Progenitor cell of endocrine pancreas (in vitro differentiated cells): ENCODE measurements around the gene ANGPTL4. TPM values are rescaled to one million over a fixed set of nuclear protein-coding genes. Genes with fewer than 3 reads are reported as not detected.

Source experiments
- DNase-seq: peaks from one replicate; pipeline ENCODE4 v3.0.0; 2021; ENCODE audit warnings: low spot score; ENCODE audit not compliant: unreplicated experiment
- H3K27ac Mint-ChIP-seq: 2 replicates; pipeline ENCODE4 v1.8.0; 2021; ENCODE audit warnings: mild to moderate bottlenecking, moderate library complexity, mixed read lengths
- H3K27me3 Mint-ChIP-seq: 2 replicates; pipeline ENCODE4 v1.8.0; 2021; ENCODE audit warnings: mixed read lengths
- H3K36me3 Mint-ChIP-seq: 2 replicates; pipeline ENCODE4 v1.8.0; 2022; ENCODE audit warnings: mixed read lengths; ENCODE audit not compliant: insufficient read depth
- H3K4me1 Mint-ChIP-seq: 2 replicates; pipeline ENCODE4 v1.8.0; 2021; ENCODE audit warnings: low read depth, mixed read lengths
- H3K4me3 Mint-ChIP-seq: 2 replicates; pipeline ENCODE4 v1.8.0; 2021; ENCODE audit warnings: low read depth, mild to moderate bottlenecking, moderate library complexity, mixed read lengths
- H3K9me3 Mint-ChIP-seq: 2 replicates; pipeline ENCODE4 v1.8.0; 2021; ENCODE audit warnings: low read depth, mixed read lengths
- total RNA-seq: library from RNA; stranded (reverse); gene quantifications from 2 replicates; pipeline ENCODE4 v1.2.1, GENCODE V29; 2021
- TF ChIP-seq, protein P1 (sequence below): fragments of 200-600 bp; sonication (generic); IDR thresholded peaks from one replicate; pipeline ENCODE4 v1.5.0; 2021; ENCODE audit warnings: antibody characterized with exemption, mild to moderate bottlenecking; ENCODE audit not compliant: unreplicated experiment

The ANGPTL4 gene
- total RNA-seq, 1 donor from 2014 or later = 0.77 TPM

DNA sequence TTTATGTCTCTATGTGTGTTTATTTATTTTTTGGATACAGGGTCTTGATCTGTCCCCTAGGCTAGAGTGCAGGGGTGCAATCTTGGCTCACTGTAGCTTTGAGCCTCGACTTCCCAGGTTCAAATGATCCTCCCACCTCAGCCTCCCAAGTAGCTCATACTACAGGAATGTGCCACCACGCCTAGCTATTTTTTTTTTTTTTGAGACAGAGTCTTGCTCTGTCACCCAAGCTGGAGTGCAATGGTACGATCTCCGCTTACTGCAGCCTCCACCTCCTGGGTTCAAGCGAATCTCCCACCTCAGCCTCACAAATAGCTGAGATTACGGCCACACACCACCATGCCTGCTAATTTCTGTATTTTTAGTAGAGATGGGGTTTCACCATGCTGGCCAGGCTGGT lies 5.0 kb upstream of the ANGPTL4 start:
- Mint-ChIP-seq H3K4me1 (peaks cover 2% of the 10 kb centered on the region), H3K27me3 (peaks cover 21% of the 10 kb centered on the region), H3K9me3 (peaks cover 4% of the 10 kb centered on the region), H3K36me3 (no peaks in the 10 kb centered on the region), H3K4me3 (no peak overlapping the region), H3K27ac (no peak overlapping the region)
- DNase-seq = no peak
- TF ChIP-seq, protein P1, sequence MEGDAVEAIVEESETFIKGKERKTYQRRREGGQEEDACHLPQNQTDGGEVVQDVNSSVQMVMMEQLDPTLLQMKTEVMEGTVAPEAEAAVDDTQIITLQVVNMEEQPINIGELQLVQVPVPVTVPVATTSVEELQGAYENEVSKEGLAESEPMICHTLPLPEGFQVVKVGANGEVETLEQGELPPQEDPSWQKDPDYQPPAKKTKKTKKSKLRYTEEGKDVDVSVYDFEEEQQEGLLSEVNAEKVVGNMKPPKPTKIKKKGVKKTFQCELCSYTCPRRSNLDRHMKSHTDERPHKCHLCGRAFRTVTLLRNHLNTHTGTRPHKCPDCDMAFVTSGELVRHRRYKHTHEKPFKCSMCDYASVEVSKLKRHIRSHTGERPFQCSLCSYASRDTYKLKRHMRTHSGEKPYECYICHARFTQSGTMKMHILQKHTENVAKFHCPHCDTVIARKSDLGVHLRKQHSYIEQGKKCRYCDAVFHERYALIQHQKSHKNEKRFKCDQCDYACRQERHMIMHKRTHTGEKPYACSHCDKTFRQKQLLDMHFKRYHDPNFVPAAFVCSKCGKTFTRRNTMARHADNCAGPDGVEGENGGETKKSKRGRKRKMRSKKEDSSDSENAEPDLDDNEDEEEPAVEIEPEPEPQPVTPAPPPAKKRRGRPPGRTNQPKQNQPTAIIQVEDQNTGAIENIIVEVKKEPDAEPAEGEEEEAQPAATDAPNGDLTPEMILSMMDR = no peak

DNA sequence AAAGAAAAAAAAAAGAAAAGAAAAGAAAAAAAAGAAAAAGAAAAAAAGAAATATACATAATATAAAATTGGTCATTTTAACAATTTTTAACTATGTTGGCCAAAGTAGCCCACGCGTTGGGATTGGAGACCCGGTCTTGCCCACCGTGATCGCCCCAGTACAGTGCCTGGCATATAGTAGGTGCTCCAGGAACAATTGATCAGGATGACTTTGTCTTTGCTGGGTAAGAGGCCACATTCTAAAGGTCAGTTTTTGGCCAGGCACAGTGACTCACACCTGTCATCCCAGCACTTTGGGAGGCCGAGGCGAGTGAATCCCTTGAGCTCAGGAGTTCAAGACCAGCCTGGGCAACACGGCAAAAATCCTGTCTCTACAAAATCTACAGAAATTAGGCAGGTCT lies 3.8 kb upstream of the ANGPTL4 start:
- no peak overlapping the region for H3K27ac Mint-ChIP-seq
- no peak for DNase-seq
- peaks cover 4% of the 10 kb centered on the region for H3K9me3 Mint-ChIP-seq
- H3K4me1 Mint-ChIP-seq = peaks cover 4% of the 10 kb centered on the region
- no peaks in the 10 kb centered on the region for H3K36me3 Mint-ChIP-seq
- TF ChIP-seq, protein P1 = no peak
- H3K27me3 Mint-ChIP-seq = peaks cover 24% of the 10 kb centered on the region
- H3K4me3 Mint-ChIP-seq = no peak overlapping the region

DNA sequence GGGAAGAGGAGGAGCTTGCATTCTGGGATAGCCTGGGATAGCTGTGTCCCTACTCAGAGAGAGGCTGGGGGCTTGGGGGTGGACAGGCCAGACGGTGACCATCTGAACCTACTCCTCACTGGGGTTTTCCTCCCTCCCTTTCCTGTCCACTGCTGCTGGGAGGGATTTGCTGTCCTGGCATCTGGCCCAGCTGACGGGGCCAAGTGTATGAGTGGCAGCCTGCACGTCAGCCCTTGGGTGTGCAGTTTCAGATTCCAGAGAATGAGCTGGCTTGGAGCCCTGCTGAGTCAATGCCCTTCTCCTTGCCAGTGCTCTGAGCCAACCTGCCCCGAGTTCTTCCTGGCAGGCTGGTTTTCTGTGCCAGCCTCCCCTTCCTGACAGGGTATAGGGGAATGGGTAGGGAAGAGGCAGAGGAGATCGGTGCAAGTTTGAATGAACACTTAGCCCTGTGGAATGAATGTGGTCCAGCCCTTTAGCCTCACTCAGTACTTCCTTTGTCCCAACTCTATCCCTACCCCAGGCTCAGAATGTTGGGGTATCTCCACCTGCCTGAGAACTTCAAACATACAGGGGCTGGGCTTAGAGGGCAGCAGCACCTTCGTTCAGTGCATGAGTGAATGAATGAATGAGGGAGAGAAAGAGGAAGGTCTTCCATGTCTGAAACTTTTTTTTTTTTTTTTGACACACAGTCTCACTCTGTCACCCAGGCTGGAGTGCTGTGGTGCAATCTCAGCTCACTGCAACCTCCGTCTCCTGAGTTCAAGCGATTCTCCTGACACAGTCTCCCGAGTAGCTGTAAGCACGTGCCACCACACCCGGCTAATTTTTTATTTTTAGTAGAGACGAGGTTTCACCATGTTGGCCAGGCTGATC lies 1.8 kb upstream of the ANGPTL4 start:
- no peak for DNase-seq
- Mint-ChIP-seq H3K36me3 (peaks cover 2% of the 10 kb centered on the region), H3K9me3 (no peaks in the 10 kb centered on the region), H3K4me1 (peaks cover 7% of the 10 kb centered on the region), H3K4me3 (no peak overlapping the region), H3K27ac (no peak overlapping the region), H3K27me3 (peaks cover 38% of the 10 kb centered on the region)
- TF ChIP-seq, protein P1 = no peak

DNA sequence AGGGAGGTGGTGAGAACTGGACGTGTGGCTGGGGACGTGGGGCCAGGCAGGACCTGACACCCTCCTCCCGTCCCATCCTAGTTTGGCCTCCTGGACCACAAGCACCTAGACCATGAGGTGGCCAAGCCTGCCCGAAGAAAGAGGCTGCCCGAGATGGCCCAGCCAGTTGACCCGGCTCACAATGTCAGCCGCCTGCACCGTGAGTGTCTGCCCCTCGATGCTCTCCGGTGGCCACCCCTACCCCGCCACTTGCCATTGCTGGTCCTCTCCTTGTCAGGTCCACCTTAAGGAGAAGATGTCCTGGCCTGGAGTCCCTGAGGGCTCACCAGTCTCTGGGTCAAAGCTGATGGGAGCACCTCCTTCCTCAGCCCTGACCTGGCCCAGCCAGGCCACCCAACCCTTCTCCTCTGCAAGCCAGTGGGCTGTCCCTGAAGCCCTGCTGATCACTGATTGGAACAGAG lies 2.2 kb downstream of the ANGPTL4 start:
- H3K9me3 Mint-ChIP-seq = no peaks in the 10 kb centered on the region
- DNase-seq = no peak
- H3K4me3 Mint-ChIP-seq = no peak overlapping the region
- H3K27ac Mint-ChIP-seq = no peak overlapping the region
- peaks cover 2% of the 10 kb centered on the region for H3K36me3 Mint-ChIP-seq
- peaks cover 43% of the 10 kb centered on the region for H3K27me3 Mint-ChIP-seq
- peaks cover 12% of the 10 kb centered on the region for H3K4me1 Mint-ChIP-seq
- TF ChIP-seq, protein P1 = no peak

DNA sequence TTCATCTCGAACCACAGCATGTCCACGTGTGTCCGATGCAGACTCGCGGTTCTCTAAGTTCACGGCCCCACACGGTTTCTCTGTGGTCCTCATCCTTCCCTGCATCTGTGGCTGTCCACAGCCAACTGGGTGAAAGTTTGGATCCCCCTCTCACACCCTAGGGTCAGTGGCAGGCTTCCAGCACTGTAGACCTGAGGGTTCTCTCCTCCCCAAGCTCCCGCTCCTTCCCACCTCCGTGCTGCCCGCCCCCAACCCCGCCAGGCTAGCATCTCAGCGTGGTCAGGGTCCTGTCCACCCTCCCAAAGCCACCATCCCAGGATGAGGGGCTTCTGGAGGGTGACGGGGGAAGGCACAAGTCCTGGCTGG lies 3.0 kb downstream of the ANGPTL4 start:
- H3K36me3 Mint-ChIP-seq = peaks cover 2% of the 10 kb centered on the region
- H3K27ac Mint-ChIP-seq = no peak overlapping the region
- no peak overlapping the region for H3K4me3 Mint-ChIP-seq
- H3K27me3 Mint-ChIP-seq = peaks cover 39% of the 10 kb centered on the region
- no peaks in the 10 kb centered on the region for H3K9me3 Mint-ChIP-seq
- no peak for DNase-seq
- H3K4me1 Mint-ChIP-seq = peaks cover 12% of the 10 kb centered on the region
- TF ChIP-seq, protein P1 = no peak
